CD4-positive, alpha-beta T cell (primary cell): ENCODE results near the gene ZSCAN31. TPM values are rescaled to one million over a fixed set of nuclear protein-coding genes. Genes with fewer than 3 reads are reported as not detected.
"Not testable (repeated sequence)": the region's sequence is repeated elsewhere in the genome, so short reads cannot be mapped to it uniquely, and the experiment has no call there.

Experiments used
- ATAC-seq: fragments of 200-7000 bp; cut with Tn5 transposase; one replicate; pipeline ENCODE4 v1.10.0; 2022; ENCODE audit warnings: mild to moderate bottlenecking; ENCODE audit not compliant: poor library complexity
- CTCF ChIA-PET: fragments of 350-600 bp; sonication (Branson Sonifier 250); formaldehyde crosslinking; loops from one replicate; lab custom pipeline; 2021; ENCODE audit warnings: antibody characterized with exemption, inconsistent platforms; lab: Charles Lee
- POLR2A ChIA-PET: fragments of 350-600 bp; sonication (Branson Sonifier 250); formaldehyde crosslinking; loops from one replicate; lab custom pipeline; 2021; ENCODE audit warnings: antibody characterized with exemption, inconsistent platforms; lab: Charles Lee
- DNase-seq, 14 experiments: peaks; one replicate each; pipeline ENCODE4 v3.0.0-alpha.2; 2013 to 2020; ENCODE audit warnings: mixed read lengths in 2 of 14
- H3K27ac ChIP-seq, 2 donors: one replicate each; pipeline versions ENCODE4 v1.5.1 to v1.7.0; 2013; ENCODE audit warnings: low read length in 2 of 2, low read depth in 1 of 2, mild to moderate bottlenecking in 1 of 2
- H3K27me3 ChIP-seq, 2 experiments: 1 replicate in 1 of 2; 2 replicates in 1 of 2; pipeline versions ENCODE4 v1.6.1 to v1.7.0; 2013; ENCODE audit warnings: low read length in 2 of 2, control low read depth in 1 of 2, mild to moderate bottlenecking in 1 of 2, moderate library complexity in 1 of 2; ENCODE audit not compliant: insufficient read depth in 2 of 2, control insufficient read depth in 1 of 2
- H3K36me3 ChIP-seq: one replicate; pipeline ENCODE4 v1.6.1; 2013; ENCODE audit warnings: low read length, control low read depth; ENCODE audit not compliant: insufficient read depth
- H3K4me1 ChIP-seq: one replicate; pipeline ENCODE4 v1.6.1; 2013; ENCODE audit warnings: low read length, control low read depth; ENCODE audit not compliant: insufficient read depth
- H3K4me3 ChIP-seq: one replicate; pipeline ENCODE4 v1.5.1; 2013; ENCODE audit warnings: mild to moderate bottlenecking, low read length, moderate library complexity
- H3K9me3 ChIP-seq, 2 experiments: 1 replicate in 1 of 2; 2 replicates in 1 of 2; pipeline versions ENCODE4 v1.6.1 to v1.7.0; 2013; ENCODE audit warnings: low read length in 2 of 2, mild to moderate bottlenecking in 2 of 2, control low read depth in 1 of 2, moderate library complexity in 1 of 2; ENCODE audit not compliant: control insufficient read depth in 1 of 2, insufficient read depth in 1 of 2
- H3K27ac Mint-ChIP-seq: one replicate; pipeline ENCODE4 v1.8.0; 2020; ENCODE audit warnings: mixed read lengths
- H3K27me3 Mint-ChIP-seq: one replicate; pipeline ENCODE4 v1.8.0; 2021; ENCODE audit warnings: mixed read lengths
- H3K36me3 Mint-ChIP-seq: one replicate; pipeline ENCODE4 v1.8.0; 2021; ENCODE audit warnings: low read depth, mixed read lengths
- H3K4me1 Mint-ChIP-seq: one replicate; pipeline ENCODE4 v1.8.0; 2021; ENCODE audit warnings: low read depth, mixed read lengths
- H3K4me3 Mint-ChIP-seq: one replicate; pipeline ENCODE4 v1.8.0; 2020; ENCODE audit warnings: mild to moderate bottlenecking, mixed read lengths
- H3K9me3 Mint-ChIP-seq: one replicate; pipeline ENCODE4 v1.8.0; 2020; ENCODE audit warnings: mixed read lengths
- intact Hi-C, 2 experiments: fragments of 100-400 bp; cut with DNase I in 1 of 2; cut with micrococcal nuclease in 1 of 2; formaldehyde crosslinking; loops; one replicate each; pipeline versions ENCODE4 v1.15.1 to v1.9.0; 2023 to 2025; cut with DNase I, micrococcal nuclease
- total RNA-seq, 174 experiments: library from RNA in 2 of 174; stranded (reverse) in 2 of 174; gene quantifications; one replicate each; pipeline ENCODE4 v1.2.3 and lab custom pipeline; 2021 to 2026
- TF ChIP-seq, protein P1 (sequence below): fragments of 200-600 bp; IDR thresholded peaks from one replicate; pipeline ENCODE4 v1.8.0; 2022; ENCODE audit warnings: antibody characterized with exemption, mild to moderate bottlenecking

Gene ZSCAN31
- total RNA-seq, 2 experiments from 2014 or later: 0.88 to 1.1 TPM

DNA sequence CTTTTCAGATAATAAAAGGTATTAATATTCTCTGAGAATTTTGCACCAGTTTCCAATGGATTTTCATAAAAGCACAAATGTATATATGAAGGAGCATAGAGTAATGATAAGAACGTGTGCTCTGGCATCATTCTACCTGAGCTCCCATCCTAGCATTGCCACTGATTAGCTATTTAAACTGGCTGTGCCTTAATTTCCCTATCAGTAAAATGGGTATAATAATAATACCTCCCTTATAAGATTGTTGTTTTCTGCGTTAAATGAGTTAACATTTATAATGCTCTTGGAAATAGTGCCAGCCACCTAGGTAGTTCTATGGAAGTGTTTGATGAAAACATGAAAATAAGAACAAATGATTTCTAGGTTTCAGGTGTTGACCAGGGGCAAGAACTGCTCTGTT, 25.0 kb upstream of the ZSCAN31 start:
- TF ChIP-seq, protein P1, sequence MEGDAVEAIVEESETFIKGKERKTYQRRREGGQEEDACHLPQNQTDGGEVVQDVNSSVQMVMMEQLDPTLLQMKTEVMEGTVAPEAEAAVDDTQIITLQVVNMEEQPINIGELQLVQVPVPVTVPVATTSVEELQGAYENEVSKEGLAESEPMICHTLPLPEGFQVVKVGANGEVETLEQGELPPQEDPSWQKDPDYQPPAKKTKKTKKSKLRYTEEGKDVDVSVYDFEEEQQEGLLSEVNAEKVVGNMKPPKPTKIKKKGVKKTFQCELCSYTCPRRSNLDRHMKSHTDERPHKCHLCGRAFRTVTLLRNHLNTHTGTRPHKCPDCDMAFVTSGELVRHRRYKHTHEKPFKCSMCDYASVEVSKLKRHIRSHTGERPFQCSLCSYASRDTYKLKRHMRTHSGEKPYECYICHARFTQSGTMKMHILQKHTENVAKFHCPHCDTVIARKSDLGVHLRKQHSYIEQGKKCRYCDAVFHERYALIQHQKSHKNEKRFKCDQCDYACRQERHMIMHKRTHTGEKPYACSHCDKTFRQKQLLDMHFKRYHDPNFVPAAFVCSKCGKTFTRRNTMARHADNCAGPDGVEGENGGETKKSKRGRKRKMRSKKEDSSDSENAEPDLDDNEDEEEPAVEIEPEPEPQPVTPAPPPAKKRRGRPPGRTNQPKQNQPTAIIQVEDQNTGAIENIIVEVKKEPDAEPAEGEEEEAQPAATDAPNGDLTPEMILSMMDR: no peak
- CTCF ChIA-PET: no interaction called here
- H3K36me3 ChIP-seq: peaks cover 26% of the 10 kb centered on the region
- DNase-seq (no peak), ATAC-seq (no peak)
- peaks cover 10% of the 10 kb centered on the region for H3K4me1 ChIP-seq
- Mint-ChIP-seq H3K36me3 (peaks cover 44% of the 10 kb centered on the region), H3K4me1 (peaks cover 9% of the 10 kb centered on the region), H3K4me3 (no peak overlapping the region), H3K27ac (no peak overlapping the region), H3K9me3 (no peaks in the 10 kb centered on the region), H3K27me3 (no peaks in the 10 kb centered on the region)
- POLR2A ChIA-PET: no interaction called here
- H3K4me3 ChIP-seq: no peak overlapping the region
- intact Hi-C loops: no loop called here
- no peaks in the 10 kb centered on the region for H3K27me3 ChIP-seq
- H3K9me3 ChIP-seq: no peaks in the 10 kb centered on the region
- no peak overlapping the region for H3K27ac ChIP-seq

DNA sequence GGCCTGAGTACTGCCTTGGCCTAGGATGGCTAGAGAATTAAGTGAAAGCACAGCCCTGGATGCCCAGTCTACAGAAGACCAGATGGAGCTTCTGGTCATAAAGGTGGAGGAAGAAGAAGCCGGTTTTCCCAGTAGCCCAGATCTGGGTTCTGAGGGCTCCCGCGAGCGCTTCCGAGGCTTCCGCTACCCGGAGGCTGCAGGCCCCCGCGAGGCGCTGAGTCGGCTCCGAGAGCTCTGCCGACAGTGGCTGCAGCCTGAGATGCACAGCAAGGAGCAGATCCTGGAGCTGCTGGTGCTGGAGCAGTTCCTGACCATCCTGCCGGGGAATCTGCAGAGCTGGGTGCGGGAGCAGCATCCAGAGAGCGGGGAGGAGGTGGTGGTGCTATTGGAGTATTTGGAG, 23.6 kb upstream of the ZSCAN31 start:
- DNase-seq, H3K27me3 ChIP-seq, POLR2A ChIA-PET, H3K9me3 Mint-ChIP-seq, CTCF ChIA-PET, H3K27ac ChIP-seq, H3K4me3 ChIP-seq, H3K4me3 Mint-ChIP-seq, H3K27ac Mint-ChIP-seq, H3K9me3 ChIP-seq, ATAC-seq, H3K27me3 Mint-ChIP-seq: not testable (repeated sequence)
- peaks cover 13% of the 10 kb centered on the region for H3K36me3 ChIP-seq
- H3K4me1 Mint-ChIP-seq: peaks cover 16% of the 10 kb centered on the region
- peaks cover 30% of the 10 kb centered on the region for H3K36me3 Mint-ChIP-seq
- peaks cover 18% of the 10 kb centered on the region for H3K4me1 ChIP-seq
- intact Hi-C loops: loop anchor here (5.0 kb wide), 2 partner anchors 457 to 462 kb away; no protein-coding TSS in a partner anchor

DNA sequence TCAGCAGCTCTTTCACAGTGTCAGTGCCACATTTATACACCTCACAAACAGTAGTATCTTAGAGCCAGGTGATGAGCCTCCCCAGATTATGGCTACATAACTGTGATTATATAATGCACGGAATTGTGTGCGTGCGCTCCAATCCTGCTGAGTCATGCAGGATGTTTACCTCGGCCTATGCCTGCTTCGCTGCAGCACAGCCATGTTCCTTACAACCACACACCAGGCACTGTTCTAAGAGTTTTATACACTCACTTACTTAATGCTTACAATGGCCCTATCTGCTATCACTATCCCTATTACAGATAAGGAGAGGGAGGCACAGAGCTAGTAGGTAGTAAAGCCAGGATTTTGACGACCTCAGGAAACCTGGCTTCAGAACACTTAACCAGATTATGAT, 21.1 kb upstream of the ZSCAN31 start:
- no peaks in the 10 kb centered on the region for H3K36me3 ChIP-seq
- ChIA-PET POLR2A (no interaction called here), CTCF (interaction anchor here (0.8 to 1.8 kb wide), 3 partner anchors 214 to 252 kb away, joined by 3 to 6 read pairs (median 5); no protein-coding TSS in a partner anchor)
- H3K9me3 ChIP-seq: no peaks in the 10 kb centered on the region
- H3K27ac ChIP-seq: no peak overlapping the region
- H3K4me1 ChIP-seq: peaks cover 18% of the 10 kb centered on the region
- no peaks in the 10 kb centered on the region for H3K27me3 ChIP-seq
- Mint-ChIP-seq H3K9me3 (no peaks in the 10 kb centered on the region), H3K27me3 (no peaks in the 10 kb centered on the region), H3K36me3 (peaks cover 5% of the 10 kb centered on the region), H3K4me1 (peaks cover 31% of the 10 kb centered on the region), H3K27ac (no peak overlapping the region), H3K4me3 (no peak overlapping the region)
- no peak for ATAC-seq
- no peak overlapping the region for H3K4me3 ChIP-seq
- TF ChIP-seq, protein P1: no peak
- intact Hi-C loops: loop anchor here (1.0 to 5.0 kb wide), 5 partner anchors 218 to 1197 kb away; no protein-coding TSS in a partner anchor
- DNase-seq: no peak

DNA sequence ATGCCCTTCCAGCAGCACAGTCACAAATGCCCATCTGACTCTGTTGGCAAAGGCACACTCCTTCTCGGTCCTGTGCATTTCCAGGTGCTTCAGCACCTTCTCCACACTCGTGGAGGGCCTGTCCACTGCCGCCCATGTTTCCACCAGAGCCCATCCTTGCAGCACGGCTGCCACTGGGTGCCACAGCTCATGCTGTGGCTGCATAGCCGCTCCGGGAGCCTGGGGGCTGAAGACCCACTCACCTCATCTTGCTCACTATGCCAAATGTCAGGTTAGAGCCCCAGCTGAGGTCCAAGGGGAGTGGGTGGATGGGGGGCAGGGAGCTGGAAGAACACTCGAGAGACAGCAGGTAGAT, 20.7 kb upstream of the ZSCAN31 start:
- POLR2A ChIA-PET: interaction anchor here (1.1 to 1.9 kb wide), 7 partner anchors 21 to 464 kb away, joined by 3 to 13 read pairs (median 7); partner anchors contain the start of genes ZKSCAN8, ZNF165, ZSCAN16 and ZSCAN26
- Histone ChIP-seq H3K4me3 (no peak overlapping the region), H3K9me3 (no peaks in the 10 kb centered on the region), H3K27me3 (no peaks in the 10 kb centered on the region), H3K4me1 (peaks cover 18% of the 10 kb centered on the region), H3K27ac (no peak overlapping the region), H3K36me3 (no peaks in the 10 kb centered on the region)
- Mint-ChIP-seq H3K4me3 (no peak overlapping the region), H3K27me3 (no peaks in the 10 kb centered on the region), H3K27ac (no peak overlapping the region), H3K36me3 (peaks cover 4% of the 10 kb centered on the region), H3K4me1 (peaks cover 35% of the 10 kb centered on the region), H3K9me3 (no peaks in the 10 kb centered on the region)
- intact Hi-C loops: loop anchor here (1.0 to 5.0 kb wide), 7 partner anchors 104 to 1196 kb away; partner anchors contain the start of gene ZKSCAN4 (in 1 of the 2)
- TF ChIP-seq, protein P1: no peak
- CTCF ChIA-PET: interaction anchor here (0.5 to 1.8 kb wide), 28 partner anchors 9 to 1179 kb away, joined by 3 to 18 read pairs (median 4); partner anchors contain the start of genes PGBD1, ZKSCAN4, ZKSCAN8 and ZSCAN12
- DNase-seq (no peak), ATAC-seq (no peak)
